ENCODE data around the gene PPIF. TPM values are rescaled to one million over a fixed set of nuclear protein-coding genes. Genes with fewer than 3 reads are reported as not detected.

The PPIF gene
- total and polyA plus RNA-seq, 10 donors: 29.2 to 99.3 (median 67.5) TPM

DNA sequence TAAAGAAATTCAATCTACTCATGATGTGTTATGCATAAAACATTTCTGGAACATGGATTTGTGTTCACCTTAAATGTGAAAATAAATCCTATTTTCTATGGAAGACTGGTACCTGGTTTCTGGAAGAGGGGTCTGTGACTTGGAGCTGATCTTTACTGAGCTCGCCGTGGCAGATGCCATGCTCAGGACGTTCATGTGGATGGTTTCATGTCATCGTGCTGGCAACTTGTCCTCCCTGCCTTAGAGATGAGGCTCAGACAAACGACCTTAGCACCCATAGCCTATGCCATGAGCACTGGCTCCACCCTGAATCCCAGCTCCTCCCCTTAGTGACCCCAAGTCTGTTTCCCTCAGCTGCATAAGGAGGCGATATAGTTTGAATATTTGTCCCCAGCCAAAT, 7.3 kb downstream of the PPIF start:
- no peak for DNase-seq
- WGBS, 5 donors: 90 to 94% (median 94%) methylated on average over 6 of the region's 6 CpGs
- H3K4me3 ChIP-seq: no peak overlapping the region
- no peak for TF ChIP-seq POLR2A (IDR thresholded peaks at IDR 0.05)
- TF ChIP-seq, protein P1, sequence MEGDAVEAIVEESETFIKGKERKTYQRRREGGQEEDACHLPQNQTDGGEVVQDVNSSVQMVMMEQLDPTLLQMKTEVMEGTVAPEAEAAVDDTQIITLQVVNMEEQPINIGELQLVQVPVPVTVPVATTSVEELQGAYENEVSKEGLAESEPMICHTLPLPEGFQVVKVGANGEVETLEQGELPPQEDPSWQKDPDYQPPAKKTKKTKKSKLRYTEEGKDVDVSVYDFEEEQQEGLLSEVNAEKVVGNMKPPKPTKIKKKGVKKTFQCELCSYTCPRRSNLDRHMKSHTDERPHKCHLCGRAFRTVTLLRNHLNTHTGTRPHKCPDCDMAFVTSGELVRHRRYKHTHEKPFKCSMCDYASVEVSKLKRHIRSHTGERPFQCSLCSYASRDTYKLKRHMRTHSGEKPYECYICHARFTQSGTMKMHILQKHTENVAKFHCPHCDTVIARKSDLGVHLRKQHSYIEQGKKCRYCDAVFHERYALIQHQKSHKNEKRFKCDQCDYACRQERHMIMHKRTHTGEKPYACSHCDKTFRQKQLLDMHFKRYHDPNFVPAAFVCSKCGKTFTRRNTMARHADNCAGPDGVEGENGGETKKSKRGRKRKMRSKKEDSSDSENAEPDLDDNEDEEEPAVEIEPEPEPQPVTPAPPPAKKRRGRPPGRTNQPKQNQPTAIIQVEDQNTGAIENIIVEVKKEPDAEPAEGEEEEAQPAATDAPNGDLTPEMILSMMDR (IDR thresholded peaks at IDR 0.05 in 8 of 11, conservative IDR thresholded peaks at IDR 0.05 in 3 of 11): no peak
- no peak for TF ChIP-seq POLR2AphosphoS5 (IDR thresholded peaks at IDR 0.05)
- peak overlapping the region in 3 of 8 donors; percentile 68 to 96 (median 72) for H3K27ac ChIP-seq
- H3K9me3 ChIP-seq: no peaks in the 10 kb centered on the region
- intact Hi-C loops (cut with DNase I; ENCODE audit: low total_unique reads): no loop called here
- H3K36me3 ChIP-seq: peaks cover 9 to 83% (median 60%) of the 10 kb centered on the region in 6 donors
- no peaks in the 10 kb centered on the region for H3K27me3 ChIP-seq (replicated peaks in 1 of 7)
- peaks cover 6 to 86% (median 50%) of the 10 kb centered on the region in 6 donors for H3K4me1 ChIP-seq

DNA sequence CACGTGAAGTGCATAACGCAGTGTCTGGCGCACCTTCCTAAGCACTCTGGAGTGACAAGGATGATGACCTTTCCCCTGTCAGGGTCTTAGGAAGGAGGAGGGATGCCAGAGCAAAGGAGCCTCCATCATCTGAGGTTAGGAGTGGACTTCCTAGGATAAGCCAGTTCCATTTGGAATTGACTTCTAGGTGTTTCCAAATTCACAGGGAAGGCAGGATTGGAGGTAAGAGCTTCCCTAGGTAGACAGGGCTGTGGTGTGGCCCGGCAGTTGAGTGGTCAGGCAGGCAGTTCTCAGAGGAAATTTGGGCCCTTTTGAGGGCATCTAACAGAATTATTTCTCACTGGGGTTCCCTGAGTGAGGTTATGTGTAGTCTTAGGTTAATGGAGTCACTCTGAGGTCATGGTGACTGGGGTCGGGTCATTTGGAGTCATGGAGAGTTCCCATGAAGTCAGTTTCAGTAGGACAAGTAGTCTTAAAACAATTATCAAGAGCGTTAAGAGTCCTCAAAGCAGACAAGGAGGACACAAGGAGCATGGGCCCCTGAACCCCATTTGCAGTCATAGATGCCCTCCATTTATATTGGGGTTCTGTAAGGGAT, 8.2 kb downstream of the PPIF start:
- Histone ChIP-seq H3K27me3 (replicated peaks in 1 of 7) (no peaks in the 10 kb centered on the region), H3K4me3 (no peak overlapping the region), H3K4me1 (peaks cover 3 to 86% (median 49%) of the 10 kb centered on the region in 6 donors), H3K9me3 (no peaks in the 10 kb centered on the region), H3K27ac (peak overlapping the region in 5 of 8 donors; percentile 15 to 96 (median 38)), H3K36me3 (peaks cover 6 to 74% (median 51%) of the 10 kb centered on the region in 6 donors)
- no peak for DNase-seq
- WGBS, 5 donors: 80 to 93% (median 86%) methylated on average over 6 of the region's 6 CpGs
- TF ChIP-seq, protein P1 (IDR thresholded peaks at IDR 0.05 in 8 of 11, conservative IDR thresholded peaks at IDR 0.05 in 3 of 11): no peak
- TF ChIP-seq POLR2A (IDR thresholded peaks at IDR 0.05) (no peak), POLR2AphosphoS5 (IDR thresholded peaks at IDR 0.05) (no peak)
- intact Hi-C loops (cut with DNase I; ENCODE audit: low total_unique reads): no loop called here

DNA sequence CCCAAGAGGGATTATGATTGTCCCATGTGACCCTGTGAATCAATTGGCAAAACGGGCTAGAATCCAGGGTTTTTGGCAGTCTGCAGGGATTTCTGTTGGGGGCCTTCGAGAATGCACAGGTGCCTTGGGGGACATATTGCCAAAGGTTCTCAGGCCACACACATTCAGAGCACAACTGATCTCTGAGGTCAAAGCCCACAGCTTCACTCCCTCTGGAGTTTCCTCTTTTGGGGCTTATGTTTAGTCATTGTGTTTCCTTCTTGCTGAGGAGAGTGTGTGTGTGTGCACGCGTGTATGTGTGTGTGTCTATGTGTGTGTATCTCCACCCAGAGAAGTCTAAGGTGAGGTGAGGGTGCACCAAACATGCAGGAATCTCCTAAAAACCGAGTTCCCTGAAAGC, 8.8 kb downstream of the PPIF start:
- Histone ChIP-seq H3K4me3 (no peak overlapping the region), H3K4me1 (peaks cover 3 to 80% (median 46%) of the 10 kb centered on the region in 6 donors), H3K27me3 (replicated peaks in 1 of 7) (no peaks in the 10 kb centered on the region), H3K36me3 (peaks cover 6 to 68% (median 46%) of the 10 kb centered on the region in 6 donors), H3K27ac (peak overlapping the region in 5 of 8 donors; percentile 15 to 96 (median 38)), H3K9me3 (no peaks in the 10 kb centered on the region)
- intact Hi-C loops (cut with DNase I; ENCODE audit: low total_unique reads): no loop called here
- TF ChIP-seq, protein P1 (IDR thresholded peaks at IDR 0.05 in 8 of 11, conservative IDR thresholded peaks at IDR 0.05 in 3 of 11): no peak
- peak in 1 of 3 donors; percentile 34 for TF ChIP-seq POLR2AphosphoS5 (IDR thresholded peaks at IDR 0.05)
- peak; percentile 69 for DNase-seq
- WGBS, 5 donors: 38 to 53% (median 47%) methylated on average over 5 of the region's 5 CpGs

DNA sequence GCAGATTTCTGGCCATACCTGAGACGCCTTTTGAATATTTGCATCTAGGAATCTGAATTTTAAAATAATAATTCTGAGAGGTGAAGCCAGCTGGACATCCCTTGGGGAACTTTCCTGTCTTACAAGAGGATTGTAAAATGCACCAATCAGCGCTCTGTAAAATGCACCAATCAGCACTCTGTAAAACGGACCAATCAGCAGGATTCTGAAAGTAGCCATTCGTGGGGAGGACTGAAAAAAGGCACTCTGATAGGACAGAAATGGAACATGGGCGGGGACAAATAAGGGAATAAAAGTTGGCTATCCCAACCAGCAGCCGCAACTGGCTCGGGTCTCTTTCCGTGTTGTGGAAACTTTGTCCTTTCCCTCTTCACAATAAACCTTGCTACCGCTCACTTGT, 9.9 kb downstream of the PPIF start:
- 87 to 91% (median 89%) methylated on average over 9 of the region's 9 CpGs for WGBS, 5 donors
- intact Hi-C loops (cut with DNase I; ENCODE audit: low total_unique reads): no loop called here
- H3K4me1 ChIP-seq: peaks cover 3 to 69% (median 40%) of the 10 kb centered on the region in 6 donors
- H3K27ac ChIP-seq: no peak overlapping the region
- H3K9me3 ChIP-seq: no peaks in the 10 kb centered on the region
- no peak overlapping the region for H3K4me3 ChIP-seq
- TF ChIP-seq POLR2A (IDR thresholded peaks at IDR 0.05) (no peak), POLR2AphosphoS5 (IDR thresholded peaks at IDR 0.05) (no peak)
- TF ChIP-seq, protein P1 (IDR thresholded peaks at IDR 0.05 in 8 of 11, conservative IDR thresholded peaks at IDR 0.05 in 3 of 11): no peak
- peak; percentile 41 for DNase-seq
- no peaks in the 10 kb centered on the region for H3K27me3 ChIP-seq (replicated peaks in 1 of 7)
- peaks cover 2 to 57% (median 35%) of the 10 kb centered on the region in 6 donors for H3K36me3 ChIP-seq
